IPS-20b (cell line): ENCODE data around the gene ZWILCH.
"Not testable (repeated sequence)": the region's sequence is repeated elsewhere in the genome, so short reads cannot be mapped to it uniquely, and the experiment has no call there.

Source experiments
- H3K27ac ChIP-seq: one replicate; pipeline ENCODE4 v1.5.1; 2013; ENCODE audit warnings: low read length
- H3K27me3 ChIP-seq: 2 replicates; pipeline ENCODE4 v1.6.1; 2013; ENCODE audit warnings: mild to moderate bottlenecking, low read length, inconsistent platforms; ENCODE audit not compliant: insufficient read depth
- H3K36me3 ChIP-seq: 2 replicates; pipeline ENCODE4 v1.6.1; 2013; ENCODE audit warnings: low read depth, mild to moderate bottlenecking, inconsistent platforms, low read length, moderate library complexity; ENCODE audit not compliant: insufficient read depth
- H3K4me1 ChIP-seq: 2 replicates; pipeline ENCODE4 v1.6.1; 2013; ENCODE audit warnings: mild to moderate bottlenecking, control low read depth, inconsistent platforms, low read length, moderate library complexity; ENCODE audit not compliant: insufficient read depth
- H3K4me3 ChIP-seq: 2 replicates; pipeline ENCODE4 v1.5.1; 2013; ENCODE audit warnings: mild to moderate bottlenecking, low read length, inconsistent platforms
- H3K9ac ChIP-seq: 2 replicates; pipeline ENCODE4 v1.6.1; 2013; ENCODE audit warnings: low read depth, mild to moderate bottlenecking, inconsistent platforms, low read length, moderate library complexity
- H3K9me3 ChIP-seq: 2 replicates; pipeline ENCODE4 v1.6.1; 2013; ENCODE audit warnings: mild to moderate bottlenecking, low read depth, low read length, inconsistent platforms; ENCODE audit not compliant: insufficient read depth

Gene ZWILCH

GRCh38 chr15:66504563-66505429 lies at the start of gene ZWILCH, which contains the start of gene RPL4:
Gene ZWILCH (plus strand): TSS chr15:66505326. CDS start chr15:66505339, 13 bp downstream.
Gene RPL4 (minus strand): TSS chr15:66504855. CDS start chr15:66504790, 65 bp downstream.
- peak within 1 kb of the TSS; percentile 99 for H3K9ac ChIP-seq
- peaks cover 50% of the 10 kb centered on the region for H3K36me3 ChIP-seq
- H3K27me3 ChIP-seq = no peaks in the 10 kb centered on the region
- peak within 1 kb of the TSS; percentile 77 for H3K27ac ChIP-seq
- H3K9me3 ChIP-seq = no peaks in the 10 kb centered on the region
- H3K4me3 ChIP-seq = peak within 1 kb of the TSS; percentile 85
- no peaks in the 10 kb centered on the region for H3K4me1 ChIP-seq

GRCh38 chr15:66456211-66456610 lies 48.9 kb upstream of the ZWILCH start:
- H3K36me3 ChIP-seq = peaks cover 9% of the 10 kb centered on the region
- no peak overlapping the region for H3K27ac ChIP-seq
- H3K9ac ChIP-seq = no peak overlapping the region
- H3K4me3 ChIP-seq = no peak overlapping the region
- peaks cover 8% of the 10 kb centered on the region for H3K4me1 ChIP-seq
- H3K9me3 ChIP-seq = no peaks in the 10 kb centered on the region
- H3K27me3 ChIP-seq = no peaks in the 10 kb centered on the region

DNA sequence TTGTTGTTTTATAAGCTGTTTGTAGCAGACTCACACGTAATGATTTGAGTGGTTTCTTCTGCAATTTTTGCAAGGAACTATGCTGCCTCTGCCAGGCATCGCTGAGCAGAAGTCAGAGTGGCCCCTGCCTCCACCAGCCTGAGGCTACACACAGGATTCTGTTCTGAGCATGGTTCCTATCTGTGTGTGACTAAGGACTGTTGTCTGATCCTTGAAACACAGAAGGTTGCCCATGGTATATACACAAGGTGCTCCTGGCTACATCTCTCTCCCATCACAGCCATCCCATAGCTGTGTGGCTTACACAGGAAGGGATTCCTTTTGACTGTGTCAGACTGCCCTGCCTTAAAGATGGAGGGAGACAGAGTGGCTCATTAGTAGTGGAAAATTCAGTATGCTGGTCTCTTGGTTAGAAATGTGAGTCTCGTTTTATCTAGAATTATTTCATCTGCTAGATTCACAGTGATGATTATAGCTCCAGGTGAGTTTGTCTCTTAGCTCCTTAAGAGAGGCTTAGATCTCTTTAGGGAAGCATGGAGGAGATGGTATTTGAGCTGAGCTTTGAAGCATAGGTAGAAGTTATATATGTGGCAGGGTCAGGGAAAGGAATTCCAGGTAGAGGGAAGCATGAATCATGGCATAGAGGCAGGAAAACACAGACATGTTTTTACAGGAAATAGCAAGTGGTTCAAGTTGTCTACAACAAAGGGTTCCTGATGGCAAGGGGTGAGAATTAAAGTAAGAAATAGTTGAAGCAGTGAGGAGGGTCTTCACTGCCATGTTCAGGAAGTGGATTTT lies 45.1 kb upstream of the ZWILCH start:
- H3K9me3 ChIP-seq = no peaks in the 10 kb centered on the region; the same call in 1 of the 2 replicates
- peaks cover 23% of the 10 kb centered on the region for H3K4me1 ChIP-seq
- H3K27me3 ChIP-seq = no peaks in the 10 kb centered on the region
- no peak overlapping the region for H3K4me3 ChIP-seq
- H3K27ac ChIP-seq = no peak overlapping the region
- H3K9ac ChIP-seq = no peak overlapping the region
- no peaks in the 10 kb centered on the region for H3K36me3 ChIP-seq

GRCh38 chr15:66461294-66461693 lies 43.8 kb upstream of the ZWILCH start:
- not testable (repeated sequence) for H3K9ac ChIP-seq, H3K27me3 ChIP-seq, H3K27ac ChIP-seq, H3K9me3 ChIP-seq, H3K36me3 ChIP-seq, H3K4me3 ChIP-seq
- peaks cover 23% of the 10 kb centered on the region for H3K4me1 ChIP-seq

DNA sequence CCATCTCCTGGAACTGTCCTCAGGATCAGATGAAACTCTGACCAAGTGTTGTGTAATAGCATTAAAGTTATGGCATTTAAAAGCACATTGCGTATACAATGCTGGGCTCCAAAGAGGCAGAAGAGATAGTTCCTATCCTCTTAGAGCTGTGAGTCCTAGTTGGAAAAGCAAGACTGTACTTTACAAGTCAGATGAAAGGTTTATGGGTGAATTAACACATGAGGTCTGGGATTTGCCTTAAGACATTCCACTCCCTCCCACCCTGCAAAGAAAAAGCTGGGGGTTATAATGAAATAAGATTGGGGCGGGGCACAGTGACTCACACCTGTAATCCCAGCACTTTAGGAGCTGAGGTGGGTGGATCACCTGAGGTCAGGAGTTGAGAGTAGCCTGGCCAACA lies 43.2 kb upstream of the ZWILCH start:
- Histone ChIP-seq H3K4me1 (peaks cover 23% of the 10 kb centered on the region), H3K9me3 (peaks cover 9% of the 10 kb centered on the region), H3K27ac (no peak overlapping the region), H3K9ac (no peak overlapping the region), H3K4me3 (no peak overlapping the region), H3K36me3 (0 out of 2 replicates have a peak, but pooled peaks cover 7% of the 10 kb centered on the region), H3K27me3 (no peaks in the 10 kb centered on the region)

GRCh38 chr15:66462627-66463026 lies 42.5 kb upstream of the ZWILCH start:
- Histone ChIP-seq H3K4me3 (no peak overlapping the region), H3K27ac (no peak overlapping the region), H3K9ac (no peak overlapping the region), H3K27me3 (no peaks in the 10 kb centered on the region), H3K4me1 (peaks cover 23% of the 10 kb centered on the region), H3K36me3 (0 out of 2 replicates have a peak, but pooled peaks cover 7% of the 10 kb centered on the region), H3K9me3 (peaks cover 9% of the 10 kb centered on the region)

DNA sequence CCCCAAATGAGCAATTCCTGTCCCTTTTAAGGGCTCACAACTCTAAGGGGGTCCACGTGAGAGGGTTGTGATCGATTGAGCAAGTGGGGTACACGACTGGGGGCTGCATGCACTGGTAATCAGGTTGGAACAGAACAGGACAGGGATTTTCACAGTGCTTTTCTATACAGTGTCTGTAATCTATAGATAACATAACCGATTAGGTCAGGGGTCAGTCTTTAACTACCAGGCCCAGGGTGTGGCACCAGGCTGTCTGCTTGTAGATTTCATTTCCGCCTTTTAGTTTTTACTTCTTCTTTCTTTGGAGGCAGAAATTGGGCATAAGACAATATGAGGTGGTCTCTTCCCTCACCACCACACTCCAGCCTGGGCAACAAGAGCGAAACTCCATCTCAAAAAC lies 39.8 kb upstream of the ZWILCH start:
- not testable (repeated sequence) for H3K27me3 ChIP-seq, H3K27ac ChIP-seq, H3K4me3 ChIP-seq, H3K9me3 ChIP-seq, H3K9ac ChIP-seq
- Histone ChIP-seq H3K36me3 (0 out of 2 replicates have a peak, but pooled peaks cover 12% of the 10 kb centered on the region), H3K4me1 (peaks cover 21% of the 10 kb centered on the region)

GRCh38 chr15:66467162-66468040 lies 37.7 kb upstream of the ZWILCH start:
- Histone ChIP-seq H3K4me1 (peaks cover 35% of the 10 kb centered on the region), H3K36me3 (0 out of 2 replicates have a peak, but pooled peaks cover 12% of the 10 kb centered on the region)
- not testable (repeated sequence) for H3K9ac ChIP-seq, H3K27me3 ChIP-seq, H3K27ac ChIP-seq, H3K4me3 ChIP-seq, H3K9me3 ChIP-seq

DNA sequence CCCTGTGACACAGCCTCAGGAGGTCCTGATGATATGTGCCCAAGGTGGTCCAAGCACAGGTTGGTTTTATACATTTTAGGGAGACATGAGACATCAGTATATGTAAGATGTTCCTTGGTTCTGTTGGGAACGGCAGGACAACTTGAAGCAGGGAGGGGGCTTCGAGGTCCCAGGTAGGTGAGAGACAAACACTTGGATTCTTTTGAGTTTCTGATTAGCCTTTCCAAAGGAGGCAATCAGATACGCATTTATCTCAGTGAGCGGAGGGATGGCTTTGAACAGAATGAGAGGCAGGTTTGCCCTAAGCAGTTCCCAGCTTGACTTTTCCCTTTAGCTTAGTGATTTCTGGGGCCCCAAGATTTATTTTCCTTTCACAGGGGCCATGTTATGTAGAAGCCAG lies 34.3 kb upstream of the ZWILCH start:
- H3K27ac ChIP-seq = peak overlapping the region; percentile 53

GRCh38 chr15:66472176-66472999 lies 32.7 kb upstream of the ZWILCH start:
- Histone ChIP-seq H3K27ac (peak overlapping the region; percentile 48), H3K9ac (peak overlapping the region; percentile 57; the same call in 1 of the 2 replicates), H3K36me3 (0 out of 2 replicates have a peak, but pooled peaks cover 5% of the 10 kb centered on the region), H3K4me1 (peaks cover 70% of the 10 kb centered on the region), H3K27me3 (no peaks in the 10 kb centered on the region), H3K9me3 (no peaks in the 10 kb centered on the region), H3K4me3 (no peak overlapping the region)

More for the DNA sequence above, 34.3 kb upstream of the ZWILCH start:
- peak overlapping the region; percentile 59; the same call in 1 of the 2 replicates for H3K9ac ChIP-seq
- not testable (repeated sequence) for H3K36me3 ChIP-seq, H3K9me3 ChIP-seq, H3K27me3 ChIP-seq
- H3K4me3 ChIP-seq = peak overlapping the region; percentile 33
- peaks cover 55% of the 10 kb centered on the region for H3K4me1 ChIP-seq
